ENCODE measurements around the gene ZZZ3. TPM values are rescaled to one million over a fixed set of nuclear protein-coding genes. Genes with fewer than 3 reads are reported as not detected.

Gene ZZZ3
- total RNA-seq, 4 donors from 2014 or later = 50.6 to 117 (median 54.5) TPM

DNA sequence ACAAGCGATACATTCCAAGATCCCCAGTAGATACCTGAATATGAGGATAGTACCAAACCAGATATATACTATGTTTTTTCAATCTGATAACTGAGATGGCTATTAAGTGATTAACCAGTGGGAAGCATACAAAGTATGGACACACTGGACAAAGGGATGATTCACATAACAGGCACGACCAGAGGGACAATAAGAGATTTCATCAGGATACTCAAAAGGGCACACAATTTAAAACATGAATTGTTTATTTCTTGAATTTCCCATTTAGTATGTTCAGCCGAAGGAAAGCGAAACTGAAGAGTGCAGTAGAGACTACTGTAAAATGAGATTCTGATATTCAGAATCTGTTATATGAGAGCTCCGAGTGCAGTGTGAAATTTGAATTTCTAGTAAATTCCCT, 10.6 kb downstream of the ZZZ3 start:
- Histone ChIP-seq H3K4me1 (no peaks in the 10 kb centered on the region), H3K4me3 (no peak overlapping the region), H3K27ac (no peak overlapping the region), H3K27me3 (no peaks in the 10 kb centered on the region), H3K36me3 (no peaks in the 10 kb centered on the region), H3K9me3 (no peaks in the 10 kb centered on the region)
- DNase-seq (ENCODE audit: low spot score in 2 of 2) = no peak
- 81% methylated on average over 5 of the region's 5 CpGs for WGBS
- TF ChIP-seq EP300 (IDR thresholded peaks at IDR 0.05) = no peak
- no peak for TF ChIP-seq POLR2A (IDR thresholded peaks at IDR 0.05)
- TF ChIP-seq POLR2AphosphoS5 (IDR thresholded peaks at IDR 0.05) = no peak
- TF ChIP-seq, protein P1, sequence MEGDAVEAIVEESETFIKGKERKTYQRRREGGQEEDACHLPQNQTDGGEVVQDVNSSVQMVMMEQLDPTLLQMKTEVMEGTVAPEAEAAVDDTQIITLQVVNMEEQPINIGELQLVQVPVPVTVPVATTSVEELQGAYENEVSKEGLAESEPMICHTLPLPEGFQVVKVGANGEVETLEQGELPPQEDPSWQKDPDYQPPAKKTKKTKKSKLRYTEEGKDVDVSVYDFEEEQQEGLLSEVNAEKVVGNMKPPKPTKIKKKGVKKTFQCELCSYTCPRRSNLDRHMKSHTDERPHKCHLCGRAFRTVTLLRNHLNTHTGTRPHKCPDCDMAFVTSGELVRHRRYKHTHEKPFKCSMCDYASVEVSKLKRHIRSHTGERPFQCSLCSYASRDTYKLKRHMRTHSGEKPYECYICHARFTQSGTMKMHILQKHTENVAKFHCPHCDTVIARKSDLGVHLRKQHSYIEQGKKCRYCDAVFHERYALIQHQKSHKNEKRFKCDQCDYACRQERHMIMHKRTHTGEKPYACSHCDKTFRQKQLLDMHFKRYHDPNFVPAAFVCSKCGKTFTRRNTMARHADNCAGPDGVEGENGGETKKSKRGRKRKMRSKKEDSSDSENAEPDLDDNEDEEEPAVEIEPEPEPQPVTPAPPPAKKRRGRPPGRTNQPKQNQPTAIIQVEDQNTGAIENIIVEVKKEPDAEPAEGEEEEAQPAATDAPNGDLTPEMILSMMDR (IDR thresholded peaks at IDR 0.05) = no peak

DNA sequence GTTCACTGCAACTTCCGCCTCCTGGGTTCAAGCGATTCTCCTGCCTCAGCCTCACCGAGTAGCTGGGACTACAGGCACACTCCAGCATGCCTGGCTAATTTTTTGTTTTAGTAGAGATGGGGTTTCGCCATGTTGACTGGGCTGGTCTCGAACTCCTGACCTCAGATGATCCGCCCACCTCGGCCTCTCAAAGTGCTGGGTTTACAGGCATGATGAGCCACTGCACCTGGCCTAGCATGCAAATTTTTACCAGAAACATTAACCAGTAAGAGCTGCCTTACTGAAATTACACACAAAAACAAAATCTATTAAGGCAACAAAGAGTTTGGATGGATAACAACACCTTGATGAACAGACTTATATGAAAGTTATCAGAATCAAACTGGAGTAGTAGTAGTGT, 12.1 kb downstream of the ZZZ3 start:
- H3K27me3 ChIP-seq = no peaks in the 10 kb centered on the region
- H3K9me3 ChIP-seq = no peaks in the 10 kb centered on the region
- WGBS = 96% methylated on average over 7 of the region's 7 CpGs
- TF ChIP-seq, protein P1 (IDR thresholded peaks at IDR 0.05) = no peak
- TF ChIP-seq POLR2AphosphoS5 (IDR thresholded peaks at IDR 0.05) (no peak), EP300 (IDR thresholded peaks at IDR 0.05) (no peak), POLR2A (IDR thresholded peaks at IDR 0.05) (no peak)
- peaks cover 5% of the 10 kb centered on the region for H3K4me1 ChIP-seq
- no peak overlapping the region for H3K4me3 ChIP-seq
- no peaks in the 10 kb centered on the region for H3K36me3 ChIP-seq
- DNase-seq (ENCODE audit: low spot score in 2 of 2) = no peak
- H3K27ac ChIP-seq = no peak overlapping the region

DNA sequence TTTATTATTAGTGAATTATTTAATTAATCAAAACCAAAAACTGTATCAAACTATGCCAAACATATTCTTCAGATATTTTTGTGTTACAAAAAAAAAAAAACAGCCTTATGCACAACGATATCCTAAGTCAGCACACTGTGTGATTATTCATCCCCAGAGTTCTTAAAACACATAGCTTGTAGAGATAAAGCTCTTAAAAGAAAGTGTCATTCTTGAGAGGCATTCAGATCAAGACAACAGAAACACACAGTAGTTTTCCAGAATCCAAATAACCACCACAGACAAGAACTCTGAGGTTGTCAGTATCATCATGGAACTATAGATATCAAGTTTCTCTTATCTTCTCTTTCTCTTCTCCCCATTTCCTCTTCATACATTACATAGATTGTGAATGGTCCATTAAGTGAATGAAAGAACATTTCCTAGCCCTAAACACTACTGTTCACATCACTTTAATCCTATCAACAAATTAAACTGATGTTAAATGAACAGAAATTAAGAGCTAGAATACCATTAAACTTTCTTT, 13.5 kb downstream of the ZZZ3 start:
- Histone ChIP-seq H3K27me3 (no peaks in the 10 kb centered on the region), H3K4me3 (no peak overlapping the region), H3K9me3 (no peaks in the 10 kb centered on the region), H3K4me1 (peaks cover 18% of the 10 kb centered on the region), H3K36me3 (no peaks in the 10 kb centered on the region), H3K27ac (no peak overlapping the region)
- DNase-seq (ENCODE audit: low spot score in 2 of 2) = no peak
- WGBS = 36% methylated on average over 1 of the region's 1 CpG
- TF ChIP-seq POLR2AphosphoS5 (IDR thresholded peaks at IDR 0.05) (no peak), POLR2A (IDR thresholded peaks at IDR 0.05) (no peak), EP300 (IDR thresholded peaks at IDR 0.05) (no peak)
- TF ChIP-seq, protein P1 (IDR thresholded peaks at IDR 0.05) = no peak

DNA sequence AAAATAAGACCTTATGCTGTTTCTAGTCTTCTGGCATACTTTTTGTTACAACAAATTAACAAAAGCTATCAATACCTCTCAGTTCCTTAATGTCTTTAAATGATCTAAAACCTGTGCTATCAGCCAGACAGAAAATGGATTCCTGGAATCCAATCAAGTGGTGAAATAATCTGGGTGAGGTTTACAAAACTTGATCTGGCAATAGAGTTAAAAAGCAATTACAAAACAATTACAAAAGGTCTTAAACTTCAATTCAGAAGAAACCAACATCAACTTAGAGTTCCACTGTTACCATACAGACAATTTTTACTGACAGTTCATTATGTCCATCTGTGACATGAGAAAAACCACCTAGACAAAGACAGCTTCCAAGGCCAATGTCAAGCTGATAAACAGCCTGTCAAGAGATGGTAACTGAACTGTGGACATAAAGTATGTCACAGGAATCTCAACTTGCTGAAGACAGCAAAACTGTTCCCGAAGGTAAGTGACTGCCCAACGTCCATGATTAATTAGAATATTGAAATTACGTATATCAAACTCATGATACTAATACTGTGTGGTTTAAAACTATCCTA, 17.4 kb downstream of the ZZZ3 start:
- Histone ChIP-seq H3K9me3 (no peaks in the 10 kb centered on the region), H3K36me3 (no peaks in the 10 kb centered on the region), H3K27me3 (no peaks in the 10 kb centered on the region), H3K4me3 (no peak overlapping the region), H3K4me1 (peaks cover 18% of the 10 kb centered on the region), H3K27ac (no peak overlapping the region)
- DNase-seq (ENCODE audit: low spot score in 2 of 2) = no peak
- WGBS = 74% methylated on average over 3 of the region's 3 CpGs
- TF ChIP-seq POLR2A (IDR thresholded peaks at IDR 0.05) (no peak), POLR2AphosphoS5 (IDR thresholded peaks at IDR 0.05) (no peak), EP300 (IDR thresholded peaks at IDR 0.05) (no peak)
- TF ChIP-seq, protein P1 (IDR thresholded peaks at IDR 0.05) = no peak

DNA sequence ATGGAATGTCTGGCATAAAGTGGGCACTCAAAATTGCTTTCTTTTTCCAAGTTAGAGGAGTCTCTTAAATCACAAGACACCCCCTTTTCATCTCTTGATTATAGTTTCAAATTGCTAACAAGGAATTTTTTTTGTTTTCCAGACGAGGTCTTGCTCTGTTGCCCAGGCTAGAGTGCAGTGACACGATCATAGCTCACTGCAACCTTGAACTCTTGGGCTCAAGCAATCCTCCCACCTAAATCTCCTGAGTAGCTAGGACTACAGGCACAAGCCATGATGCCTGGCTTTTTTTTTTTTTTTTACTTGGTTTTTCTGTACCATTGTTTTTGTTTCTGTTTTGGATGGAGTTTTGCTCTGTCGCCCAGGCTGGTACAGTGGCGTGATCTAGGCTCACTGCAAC, 20.8 kb downstream of the ZZZ3 start:
- Histone ChIP-seq H3K4me3 (no peak overlapping the region), H3K36me3 (no peaks in the 10 kb centered on the region), H3K4me1 (peaks cover 18% of the 10 kb centered on the region), H3K27ac (no peak overlapping the region), H3K27me3 (no peaks in the 10 kb centered on the region), H3K9me3 (no peaks in the 10 kb centered on the region)
- TF ChIP-seq EP300 (IDR thresholded peaks at IDR 0.05) (no peak), POLR2AphosphoS5 (IDR thresholded peaks at IDR 0.05) (no peak), POLR2A (IDR thresholded peaks at IDR 0.05) (no peak)
- TF ChIP-seq, protein P1 (IDR thresholded peaks at IDR 0.05) = no peak
- 89% methylated on average over 4 of the region's 4 CpGs for WGBS
- no peak for DNase-seq (ENCODE audit: low spot score in 2 of 2)

All from suprapubic skin (tissue), 4 donors.